GM23248 (cell line): ENCODE measurements around the gene COPS8.

Source experiments
- EZH2 ChIP-seq: fragments of 200-600 bp; sonication (generic); IDR thresholded peaks from 2 replicates; pipeline ENCODE4 v1.6.1; 2018; ENCODE audit warnings: antibody characterized with exemption, mild to moderate bottlenecking; ENCODE audit not compliant: insufficient read depth, poor library complexity, severe bottlenecking
- EZH2phosphoT487 ChIP-seq: fragments of 200-600 bp; sonication (generic); IDR thresholded peaks from 2 replicates; pipeline ENCODE4 v1.6.1; 2018; ENCODE audit warnings: antibody characterized with exemption, moderate library complexity, mild to moderate bottlenecking, low read depth; ENCODE audit not compliant: insufficient read depth

GRCh38 chr2:237118561-237119155 is 33.0 kb downstream of the COPS8 start:
- TF ChIP-seq EZH2, result no peak
- TF ChIP-seq EZH2phosphoT487, result no peak
